H1 (cell line): ENCODE results near the gene ZNF14. TPM values are rescaled to one million over a fixed set of nuclear protein-coding genes. Genes with fewer than 3 reads are reported as not detected.

ENCODE experiments used
- CTCF ChIA-PET: fragments of 300-600 bp; sonication (Branson Sonifier 250); formaldehyde crosslinking; loops from one replicate; lab custom pipeline; 2021; ENCODE audit not compliant: partially characterized antibody; lab: Charles Lee
- POLR2A ChIA-PET: fragments of 300-600 bp; sonication (Branson Sonifier 250); formaldehyde crosslinking; loops from one replicate; lab custom pipeline; 2021; ENCODE audit warnings: inconsistent platforms; ENCODE audit not compliant: partially characterized antibody; lab: Charles Lee
- DNase-seq, 2 experiments: peaks; one replicate each; pipeline versions ENCODE4 v3.0.0 to v3.0.0-alpha.2; 2010 to 2022; ENCODE audit warnings: low spot score in 2 of 2, low read depth in 1 of 2, mixed read lengths in 1 of 2
- FAIRE-seq: peaks from 2 replicates; lab custom pipeline; 2011; peaks lifted over from hg19 to GRCh38; lab: Jason Lieb, UNC
- H2AFZ ChIP-seq: 2 replicates; pipeline ENCODE4 v1.8.1; 2012; ENCODE audit warnings: low read length, inconsistent platforms
- H2AK5ac ChIP-seq: 2 replicates; pipeline ENCODE4 v1.6.1; 2013; ENCODE audit warnings: low read depth, low read length
- H2BK120ac ChIP-seq: replicated peaks from 2 replicates; pipeline ENCODE3; 2013; ENCODE audit warnings: low read depth, low read length, inconsistent platforms
- H2BK12ac ChIP-seq: 2 replicates; pipeline ENCODE4 v1.6.1; 2013; ENCODE audit warnings: low read depth, low read length
- H2BK15ac ChIP-seq: 2 replicates; pipeline ENCODE4 v1.6.1; 2013; ENCODE audit warnings: low read length
- H2BK20ac ChIP-seq: 2 replicates; pipeline ENCODE4 v1.6.1; 2013; ENCODE audit warnings: low read length
- H2BK5ac ChIP-seq: 2 replicates; pipeline ENCODE4 v1.6.1; 2013; ENCODE audit warnings: low read depth, low read length
- H3K14ac ChIP-seq: 2 replicates; pipeline ENCODE4 v1.6.1; 2013; ENCODE audit warnings: inconsistent platforms; ENCODE audit not compliant: insufficient read length
- H3K18ac ChIP-seq: 2 replicates; pipeline ENCODE4 v1.6.1; 2013; ENCODE audit warnings: low read length; ENCODE audit errors: extremely low read depth
- H3K23ac ChIP-seq: 2 replicates; pipeline ENCODE4 v1.6.1; 2013; ENCODE audit warnings: inconsistent platforms; ENCODE audit not compliant: insufficient read length
- H3K23me2 ChIP-seq: 2 replicates; pipeline ENCODE4 v1.6.1; 2013; ENCODE audit warnings: low read depth, low read length
- H3K27ac ChIP-seq: 2 replicates; pipeline ENCODE4 v1.6.1; 2011; ENCODE audit warnings: low read depth, low read length, inconsistent platforms
- H3K27me3 ChIP-seq, 4 experiments: replicated peaks in 1 of 4; 1 replicate in 1 of 4; 2 replicates in 3 of 4; pipeline versions ENCODE4 v1.6.1 to v1.8.1; 2011 to 2013; ENCODE audit warnings: low read length in 3 of 4, mild to moderate bottlenecking in 3 of 4, inconsistent platforms in 2 of 4, mixed read lengths in 2 of 4, moderate library complexity in 1 of 4; ENCODE audit not compliant: control insufficient read depth in 3 of 4, insufficient read depth in 3 of 4; ENCODE audit errors: extremely low read depth in 1 of 4
- H3K36me3 ChIP-seq, 4 experiments: 2 replicates each; pipeline versions ENCODE4 v1.6.1 to v1.8.1; 2011 to 2013; ENCODE audit warnings: mild to moderate bottlenecking in 4 of 4, low read length in 3 of 4, moderate library complexity in 2 of 4, control low read depth in 1 of 4, inconsistent platforms in 1 of 4; ENCODE audit not compliant: insufficient read depth in 4 of 4, control insufficient read depth in 2 of 4
- H3K4ac ChIP-seq: replicated peaks from 2 replicates; pipeline ENCODE3; 2013; ENCODE audit warnings: low read length, low read depth, mixed read lengths, inconsistent platforms; ENCODE audit not compliant: insufficient read length
- H3K4me1 ChIP-seq, 4 experiments: replicated peaks in 1 of 4; 1 replicate in 1 of 4; 2 replicates in 3 of 4; pipeline versions ENCODE4 v1.6.1 to v1.8.1; 2011 to 2013; ENCODE audit warnings: low read length in 3 of 4, inconsistent platforms in 2 of 4, mixed read lengths in 1 of 4; ENCODE audit not compliant: insufficient read depth in 4 of 4, control insufficient read depth in 3 of 4
- H3K4me2 ChIP-seq, 2 experiments: 2 replicates each; pipeline versions ENCODE4 v1.6.1 to v1.8.1; 2011 to 2013; ENCODE audit warnings: low read depth in 2 of 2, low read length in 2 of 2, control low read depth in 1 of 2, inconsistent platforms in 1 of 2, mild to moderate bottlenecking in 1 of 2; ENCODE audit not compliant: insufficient read depth in 1 of 2
- H3K4me3 ChIP-seq, 4 experiments: fragments of 200-600, 300-600 bp in 1 of 4; sonication (generic), shearing (Covaris generic), sonication (Bioruptor Twin) in 1 of 4; 2 replicates each; pipeline versions ENCODE4 v1.5.1 to v1.8.1; 2011 to 2016; ENCODE audit warnings: low read length in 4 of 4, low read depth in 3 of 4, control low read depth in 2 of 4, inconsistent platforms in 2 of 4, mild to moderate bottlenecking in 2 of 4, mixed read lengths in 1 of 4, moderate library complexity in 1 of 4; ENCODE audit not compliant: insufficient read depth in 2 of 4; ENCODE audit errors: extremely low read depth in 1 of 4
- H3K56ac ChIP-seq: replicated peaks from 2 replicates; pipeline ENCODE3; 2013; ENCODE audit warnings: low read depth, mild to moderate bottlenecking, mixed read lengths, low read length, inconsistent platforms; ENCODE audit not compliant: insufficient read length
- H3K79me1 ChIP-seq: 2 replicates; pipeline ENCODE4 v1.6.1; 2013; ENCODE audit warnings: low read depth, low read length, control low read depth
- H3K79me2 ChIP-seq, 2 experiments: 2 replicates each; pipeline versions ENCODE4 v1.6.1 to v1.8.1; 2012 to 2013; ENCODE audit warnings: low read length in 2 of 2, mild to moderate bottlenecking in 2 of 2, inconsistent platforms in 1 of 2; ENCODE audit not compliant: insufficient read depth in 2 of 2, control insufficient read depth in 1 of 2
- H3K9ac ChIP-seq, 4 experiments: replicated peaks in 1 of 4; 1 replicate in 1 of 4; 2 replicates in 3 of 4; pipeline versions ENCODE4 v1.6.1 to v1.8.1; 2011 to 2013; ENCODE audit warnings: low read depth in 3 of 4, low read length in 3 of 4, control low read depth in 2 of 4, mild to moderate bottlenecking in 2 of 4, moderate library complexity in 2 of 4, inconsistent platforms in 1 of 4; ENCODE audit errors: extremely low read depth in 1 of 4
- H3K9me3 ChIP-seq, 2 experiments: 2 replicates each; pipeline versions ENCODE4 v1.6.1 to v1.8.1; 2012 to 2013; ENCODE audit warnings: mild to moderate bottlenecking in 2 of 2, moderate library complexity in 2 of 2, control low read depth in 1 of 2, inconsistent platforms in 1 of 2, low read depth in 1 of 2, low read length in 1 of 2, mixed read lengths in 1 of 2; ENCODE audit not compliant: insufficient read depth in 2 of 2
- H4K20me1 ChIP-seq, 2 experiments: replicated peaks in 1 of 2; 2 replicates each; pipeline versions ENCODE3 to v1.8.1; 2011 to 2013; ENCODE audit warnings: inconsistent platforms in 2 of 2, low read length in 2 of 2, mild to moderate bottlenecking in 1 of 2; ENCODE audit not compliant: insufficient read depth in 2 of 2, control insufficient read depth in 1 of 2
- H4K5ac ChIP-seq: 2 replicates; pipeline ENCODE4 v1.6.1; 2013; ENCODE audit warnings: low read length, low read depth, mixed read lengths, inconsistent platforms; ENCODE audit not compliant: insufficient read length
- H4K8ac ChIP-seq: 2 replicates; pipeline ENCODE4 v1.8.0; 2013; ENCODE audit warnings: mild to moderate bottlenecking, moderate library complexity, low read length, inconsistent platforms; ENCODE audit not compliant: insufficient read depth; ENCODE audit errors: extremely low read depth
- H4K91ac ChIP-seq: replicated peaks from 2 replicates; pipeline ENCODE3; 2013; ENCODE audit warnings: low read length, mixed read lengths, inconsistent platforms; ENCODE audit not compliant: insufficient read length
- BACH1 ChIP-seq: IDR thresholded peaks from 2 replicates; pipeline ENCODE4 v1.6.1; 2012; ENCODE audit warnings: low read length, improper control_type of control experiment
- CHD1 ChIP-seq: IDR thresholded peaks from 2 replicates; pipeline ENCODE4 v1.6.1; 2012; ENCODE audit warnings: low read depth, low read length, improper control_type of control experiment
- CTBP2 ChIP-seq: IDR thresholded peaks from 2 replicates; pipeline ENCODE4 v1.7.0; 2011; ENCODE audit warnings: borderline replicate concordance, mild to moderate bottlenecking, moderate library complexity, mixed read lengths, low read length; ENCODE audit not compliant: insufficient read depth, insufficient read length
- FOSL1 ChIP-seq: IDR thresholded peaks from 2 replicates; pipeline ENCODE4 v1.6.1; 2011; ENCODE audit warnings: mild to moderate bottlenecking, low read depth, low read length, moderate library complexity; ENCODE audit not compliant: insufficient read depth
- JUND ChIP-seq: IDR thresholded peaks from 2 replicates; pipeline ENCODE4 v1.6.1; 2011; ENCODE audit warnings: mild to moderate bottlenecking, improper control_type of control experiment, low read length
- SIRT6 ChIP-seq: IDR thresholded peaks from one replicate; pipeline ENCODE4 v1.7.1; 2012; ENCODE audit warnings: low read length, inconsistent platforms
- SP2 ChIP-seq: IDR thresholded peaks from 2 replicates; pipeline ENCODE4 v1.6.1; 2012; ENCODE audit warnings: mild to moderate bottlenecking, low read length, inconsistent platforms
- WGBS, 2 experiments: shearing (Covaris generic) in 1 of 2; methylation state at CpG; one replicate each; pipeline versions ENCODE4 v1.1.6 to v1.1.7; 2013 to 2015; ENCODE audit warnings: low lambda C conversion rate in 2 of 2, mixed read lengths in 2 of 2, inconsistent platforms in 1 of 2, low coverage in 1 of 2, missing lambda C conversion rate in 1 of 2; ENCODE audit not compliant: insufficient replicate concordance in 2 of 2, insufficient coverage in 1 of 2, insufficient read length in 1 of 2; ENCODE audit errors: extremely low coverage in 1 of 2, missing lambda C conversion rate in 1 of 2; 5-methylcytosine and 5-hydroxymethylcytosine counted together
- polyA plus RNA-seq, 7 experiments: library from polyadenylated mRNA; depleted of rRNA in 3 of 7; stranded (reverse) in 5 of 7; unstranded in 2 of 7; fragments of >200 nt in 5 of 7; fragments of 200-250 nt in 2 of 7; gene quantifications; 1 replicate in 5 of 7; 2 replicates in 1 of 7; 4 replicates in 1 of 7; pipeline versions ENCODE4 v1.2.1 to v1.2.3, GENCODE V29; 2011 to 2013; ENCODE audit warnings: missing spikeins in 2 of 7, mixed read lengths in 2 of 7
- total RNA-seq: library from RNA; stranded (reverse); fragmentation: NEBNext Ultra II Directional; extraction: Animal tissue kit (Norgen Biotek cat#: 25700); gene quantifications from 2 replicates; pipeline ENCODE4 v1.2.1, GENCODE V29; 2021

The ZNF14 gene
- total and polyA plus RNA-seq, 2 of the 8 experiments (the other 6 are each of a cell fraction or from before 2014, with no cell fraction given): 1.00 to 7.4 TPM

DNA sequence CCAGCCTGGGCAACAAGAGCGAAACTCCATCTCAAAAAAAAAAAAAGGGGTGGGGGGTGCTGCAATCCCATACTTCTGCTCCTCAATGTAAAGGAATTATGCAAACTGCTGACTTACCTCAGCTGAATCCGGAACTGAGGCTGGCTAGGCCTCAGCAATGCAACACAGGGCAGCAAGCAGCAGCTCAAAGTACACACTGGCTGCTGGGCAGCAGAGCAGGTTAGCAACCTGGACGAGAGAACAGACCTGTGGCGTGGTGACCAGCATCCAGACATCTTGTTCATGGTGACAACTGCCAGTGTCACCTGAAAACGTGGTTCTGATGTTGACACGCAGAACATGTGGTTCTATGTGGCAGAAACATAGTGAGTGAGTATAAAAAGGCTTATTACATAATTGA is 28.1 kb downstream of the ZNF14 start:
- no peaks in the 10 kb centered on the region for H3K23me2 ChIP-seq
- H2BK15ac ChIP-seq: no peak overlapping the region
- no peaks in the 10 kb centered on the region for H3K79me2 ChIP-seq
- ChIA-PET CTCF (interaction anchor here (1.1 kb wide), 1 partner anchor 25 kb away, joined by 3 read pairs; no protein-coding TSS in a partner anchor), POLR2A (interaction anchor here (1.0 to 1.5 kb wide), 4 partner anchors 10 to 633 kb away, joined by 3 read pairs; no protein-coding TSS in a partner anchor)
- H3K4me3 ChIP-seq: no peak overlapping the region
- TF ChIP-seq CHD1 (no peak), CTBP2 (no peak), FOSL1 (no peak), SIRT6 (no peak), SP2 (no peak), BACH1 (no peak), JUND (no peak)
- no peaks in the 10 kb centered on the region for H3K79me1 ChIP-seq
- peaks cover 28% of the 10 kb centered on the region in 2 experiments for H3K9me3 ChIP-seq
- H3K14ac ChIP-seq: no peak overlapping the region
- H2AFZ ChIP-seq: no peak overlapping the region
- peaks cover 0 to 10% (median 0%) of the 10 kb centered on the region in 4 experiments; a peak in 5 of 8 replicates for H3K36me3 ChIP-seq
- H3K4me2 ChIP-seq: no peak overlapping the region
- H3K23ac ChIP-seq: no peak overlapping the region
- no peak for FAIRE-seq
- 84% methylated on average over 5 of the region's 6 CpGs; no CpG with 5 or more reads in 1 of the 2 experiments for WGBS, 2 experiments
- no peak overlapping the region for H2BK12ac ChIP-seq
- no peak overlapping the region for H3K9ac ChIP-seq
- no peak overlapping the region for H3K27ac ChIP-seq
- no peak overlapping the region for H3K18ac ChIP-seq
- no peaks in the 10 kb centered on the region for H3K4me1 ChIP-seq
- H4K20me1 ChIP-seq: no peaks in the 10 kb centered on the region
- DNase-seq: no peak
- H4K5ac ChIP-seq: no peak overlapping the region
- H3K4ac ChIP-seq: no peak overlapping the region
- no peak overlapping the region for H2BK5ac ChIP-seq
- no peaks in the 10 kb centered on the region for H3K27me3 ChIP-seq
- no peak overlapping the region for H4K91ac ChIP-seq
- no peak overlapping the region for H2AK5ac ChIP-seq
- H2BK20ac ChIP-seq: no peak overlapping the region
- no peak overlapping the region for H2BK120ac ChIP-seq
- no peak overlapping the region for H3K56ac ChIP-seq
- H4K8ac ChIP-seq: no peak overlapping the region
